22Rv1 (cell line): ENCODE data around the gene LILRA1.

Experiments used
- CTCF ChIP-seq: fragments of 450-650 bp; IDR thresholded peaks from 2 replicates; pipeline ENCODE4 v1.5.1; 2017; ENCODE audit warnings: mild to moderate bottlenecking
- ZFX ChIP-seq: fragments of 450-650 bp; IDR thresholded peaks from 2 replicates; pipeline ENCODE4 v1.6.1; 2017; ENCODE audit warnings: antibody characterized with exemption, borderline replicate concordance

GRCh38 chr19:54616821-54617560 lies 23.6 kb downstream of the LILRA1 start:
- TF ChIP-seq CTCF: no peak
- TF ChIP-seq ZFX: no peak
